Thymus (tissue), 11 donors: ENCODE data around the gene ZCCHC2. TPM values are rescaled to one million over a fixed set of nuclear protein-coding genes. Genes with fewer than 3 reads are reported as not detected.

Experiments
- DNase-seq, 9 donors: peaks; one replicate each; pipeline ENCODE4 v3.0.0-alpha.2; 2013; ENCODE audit warnings: low spot score in 9 of 9, low read depth in 6 of 9, missing footprints in 1 of 9
- H3K27ac ChIP-seq, 2 donors: one replicate each; pipeline ENCODE4 v1.5.1; 2013; ENCODE audit warnings: control low read depth in 1 of 2, low read depth in 1 of 2, low read length in 1 of 2, mild to moderate bottlenecking in 1 of 2, moderate library complexity in 1 of 2
- H3K27me3 ChIP-seq, 2 donors: one replicate each; pipeline ENCODE4 v1.5.1; 2013; ENCODE audit warnings: low read length in 1 of 2; ENCODE audit not compliant: control insufficient read depth in 2 of 2, insufficient read depth in 1 of 2
- H3K36me3 ChIP-seq, 2 donors: one replicate each; pipeline ENCODE4 v1.5.1; 2013; ENCODE audit warnings: low read length in 1 of 2, mild to moderate bottlenecking in 1 of 2, moderate library complexity in 1 of 2; ENCODE audit not compliant: control insufficient read depth in 2 of 2, insufficient read depth in 2 of 2
- H3K4me1 ChIP-seq, 2 donors: one replicate each; pipeline ENCODE4 v1.5.1; 2013; ENCODE audit warnings: low read length in 2 of 2; ENCODE audit not compliant: control insufficient read depth in 2 of 2, insufficient read depth in 2 of 2
- H3K4me3 ChIP-seq, 2 donors: one replicate each; pipeline ENCODE4 v1.5.1; 2013; ENCODE audit warnings: low read length in 2 of 2, control low read depth in 1 of 2, mild to moderate bottlenecking in 1 of 2
- H3K9me3 ChIP-seq, 2 donors: one replicate each; pipeline ENCODE4 v1.5.1; 2013; ENCODE audit warnings: low read length in 1 of 2, mild to moderate bottlenecking in 1 of 2; ENCODE audit not compliant: control insufficient read depth in 2 of 2, insufficient read depth in 1 of 2
- WGBS: extraction: QIAGEN DNeasy Blood & Tissue Kit; methylation state at CpG from one replicate; pipeline ENCODE4 v1.1.7; 2013; 5-methylcytosine and 5-hydroxymethylcytosine counted together
- polyA plus RNA-seq: library from polyadenylated mRNA; stranded (reverse); fragments of 200-250 nt; gene quantifications from one replicate; pipeline ENCODE4 v1.2.3, GENCODE V29; 2013
- total RNA-seq: library from RNA; stranded (reverse); fragments of 120-200 nt; gene quantifications from one replicate; pipeline ENCODE4 v1.2.4, GENCODE V29; 2013
- donor health status: healthy.

Gene ZCCHC2
- total and polyA plus RNA-seq, 2 donors = 10.7 to 12.8 TPM

- WGBS = 50% methylated on average over 8 of the region's 8 CpGs
- peak in 5 of 9 donors; percentile 29 to 83 (median 44) for DNase-seq
- Histone ChIP-seq H3K9me3 (peaks cover 0 to 12% of the 10 kb centered on the region in 2 donors), H3K36me3 (no peaks in the 10 kb centered on the region), H3K4me1 (peaks cover 3 to 16% of the 10 kb centered on the region in 2 donors), H3K27me3 (no peaks in the 10 kb centered on the region), H3K4me3 (peak overlapping the region; percentile 37 to 42), H3K27ac (peak overlapping the region; percentile 79 to 80)
Measured at GRCh38 chr18:62505669-62506494, 16.9 kb upstream of the ZCCHC2 start.

GRCh38 chr18:62506495-62507143, 16.2 kb upstream of the ZCCHC2 start:
- peaks cover 0 to 14% of the 10 kb centered on the region in 2 donors for H3K9me3 ChIP-seq
- peaks cover 3 to 16% of the 10 kb centered on the region in 2 donors for H3K4me1 ChIP-seq
- 76% methylated on average over 7 of the region's 7 CpGs for WGBS
- no peak for DNase-seq
- H3K27ac ChIP-seq = peak overlapping the region; percentile 37 to 80
- no peaks in the 10 kb centered on the region for H3K36me3 ChIP-seq
- H3K27me3 ChIP-seq = no peaks in the 10 kb centered on the region
- H3K4me3 ChIP-seq = peak overlapping the region; percentile 37 to 42

- WGBS = 99% methylated on average over 1 of the region's 1 CpG
- DNase-seq = no peak
Measured at GRCh38 chr18:62509779-62510178, 13.0 kb upstream of the ZCCHC2 start.

GRCh38 chr18:62510789-62511188, 12.0 kb upstream of the ZCCHC2 start:
- Histone ChIP-seq H3K27me3 (no peaks in the 10 kb centered on the region), H3K4me3 (no peak overlapping the region), H3K36me3 (no peaks in the 10 kb centered on the region), H3K27ac (no peak overlapping the region), H3K4me1 (peaks cover 1 to 8% of the 10 kb centered on the region in 2 donors), H3K9me3 (peaks cover 0 to 9% of the 10 kb centered on the region in 2 donors)
- 97% methylated on average over 2 of the region's 2 CpGs for WGBS
- DNase-seq = no peak

More at GRCh38 chr18:62509779-62510178, 13.0 kb upstream of the ZCCHC2 start:
- Histone ChIP-seq H3K4me3 (no peak overlapping the region), H3K27ac (no peak overlapping the region), H3K4me1 (peaks cover 3 to 16% of the 10 kb centered on the region in 2 donors), H3K9me3 (peaks cover 0 to 6% of the 10 kb centered on the region in 2 donors), H3K27me3 (no peaks in the 10 kb centered on the region), H3K36me3 (no peaks in the 10 kb centered on the region)

GRCh38 chr18:62512532-62512931, 10.3 kb upstream of the ZCCHC2 start:
- Histone ChIP-seq H3K27me3 (no peaks in the 10 kb centered on the region), H3K4me3 (no peak overlapping the region), H3K27ac (no peak overlapping the region), H3K4me1 (no peaks in the 10 kb centered on the region), H3K36me3 (no peaks in the 10 kb centered on the region), H3K9me3 (peaks cover 0 to 9% of the 10 kb centered on the region in 2 donors)
- WGBS = 100% methylated on average over 1 of the region's 1 CpG
- DNase-seq = no peak

GRCh38 chr18:62512996-62513395, 9.8 kb upstream of the ZCCHC2 start:
- H3K4me3 ChIP-seq = no peak overlapping the region
- DNase-seq = no peak
- no peaks in the 10 kb centered on the region for H3K27me3 ChIP-seq
- 95% methylated on average over 2 of the region's 2 CpGs for WGBS
- no peaks in the 10 kb centered on the region for H3K4me1 ChIP-seq
- H3K36me3 ChIP-seq = no peaks in the 10 kb centered on the region
- no peak overlapping the region for H3K27ac ChIP-seq
- H3K9me3 ChIP-seq = peaks cover 0 to 9% of the 10 kb centered on the region in 2 donors

GRCh38 chr18:62514570-62514969, 8.3 kb upstream of the ZCCHC2 start:
- Histone ChIP-seq H3K4me3 (no peak overlapping the region), H3K27ac (no peak overlapping the region), H3K9me3 (peaks cover 0 to 9% of the 10 kb centered on the region in 2 donors), H3K27me3 (no peaks in the 10 kb centered on the region), H3K4me1 (no peaks in the 10 kb centered on the region), H3K36me3 (no peaks in the 10 kb centered on the region)
- no peak for DNase-seq

- no peak overlapping the region for H3K27ac ChIP-seq
- H3K36me3 ChIP-seq = no peaks in the 10 kb centered on the region
- WGBS = 91% methylated on average over 1 of the region's 1 CpG
- H3K9me3 ChIP-seq = peaks cover 0 to 8% of the 10 kb centered on the region in 2 donors
- H3K4me1 ChIP-seq = peaks cover 3% of the 10 kb centered on the region in 2 donors
- DNase-seq = no peak
- H3K27me3 ChIP-seq = no peaks in the 10 kb centered on the region
- no peak overlapping the region for H3K4me3 ChIP-seq
Measured at GRCh38 chr18:62516242-62516641, 6.6 kb upstream of the ZCCHC2 start.
